Epithelial cell of proximal tubule (primary cell): Measurements from ENCODE around the gene ERF. TPM values are rescaled to one million over a fixed set of nuclear protein-coding genes. Genes with fewer than 3 reads are reported as not detected.
"Not testable (repeated sequence)": the region's sequence is repeated elsewhere in the genome, so short reads cannot be mapped to it uniquely, and the experiment has no call there.

ENCODE experiments used
- DNase-seq: peaks from one replicate; pipeline ENCODE4 v3.0.0-alpha.2; 2011; ENCODE audit warnings: low read depth
- H3K4me3 ChIP-seq: 2 replicates; pipeline ENCODE4 v1.5.1; 2011; ENCODE audit warnings: low read depth, mild to moderate bottlenecking, low read length
- total RNA-seq: library from RNA; depleted of rRNA; stranded (reverse); fragments of >200 nt; gene quantifications from 2 replicates; pipeline ENCODE4 v1.2.3, GENCODE V29; 2015
- TF ChIP-seq, protein P1 (sequence below): conservative IDR thresholded peaks from 2 replicates; pipeline ENCODE4 v1.5.1; 2012; ENCODE audit warnings: low read depth, mild to moderate bottlenecking, low read length

ERF gene
- total RNA-seq, 1 donor from 2014 or later, result 36.3 TPM

DNA sequence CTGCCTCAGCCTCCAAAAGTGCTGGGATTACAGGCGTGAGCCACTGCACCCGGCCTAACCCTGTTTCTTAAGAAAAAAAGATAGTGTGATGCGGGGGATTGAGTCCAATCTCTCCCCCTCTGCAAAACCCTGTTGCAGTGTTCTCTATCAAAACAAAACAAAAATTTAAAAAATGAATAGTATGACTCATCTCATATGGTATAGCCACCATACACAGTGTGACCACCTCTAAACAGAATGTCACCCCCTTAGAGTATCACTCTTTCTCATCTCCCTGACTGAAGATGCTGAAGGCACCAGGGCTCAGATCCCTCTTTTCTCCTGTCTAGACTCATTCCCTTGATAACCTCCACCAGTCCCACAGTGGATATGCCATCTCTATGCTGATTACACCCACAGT lies 6.8 kb upstream of the ERF start:
- TF ChIP-seq, protein P1, sequence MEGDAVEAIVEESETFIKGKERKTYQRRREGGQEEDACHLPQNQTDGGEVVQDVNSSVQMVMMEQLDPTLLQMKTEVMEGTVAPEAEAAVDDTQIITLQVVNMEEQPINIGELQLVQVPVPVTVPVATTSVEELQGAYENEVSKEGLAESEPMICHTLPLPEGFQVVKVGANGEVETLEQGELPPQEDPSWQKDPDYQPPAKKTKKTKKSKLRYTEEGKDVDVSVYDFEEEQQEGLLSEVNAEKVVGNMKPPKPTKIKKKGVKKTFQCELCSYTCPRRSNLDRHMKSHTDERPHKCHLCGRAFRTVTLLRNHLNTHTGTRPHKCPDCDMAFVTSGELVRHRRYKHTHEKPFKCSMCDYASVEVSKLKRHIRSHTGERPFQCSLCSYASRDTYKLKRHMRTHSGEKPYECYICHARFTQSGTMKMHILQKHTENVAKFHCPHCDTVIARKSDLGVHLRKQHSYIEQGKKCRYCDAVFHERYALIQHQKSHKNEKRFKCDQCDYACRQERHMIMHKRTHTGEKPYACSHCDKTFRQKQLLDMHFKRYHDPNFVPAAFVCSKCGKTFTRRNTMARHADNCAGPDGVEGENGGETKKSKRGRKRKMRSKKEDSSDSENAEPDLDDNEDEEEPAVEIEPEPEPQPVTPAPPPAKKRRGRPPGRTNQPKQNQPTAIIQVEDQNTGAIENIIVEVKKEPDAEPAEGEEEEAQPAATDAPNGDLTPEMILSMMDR, result no peak
- DNase-seq, result no peak
- no peak overlapping the region for H3K4me3 ChIP-seq

DNA sequence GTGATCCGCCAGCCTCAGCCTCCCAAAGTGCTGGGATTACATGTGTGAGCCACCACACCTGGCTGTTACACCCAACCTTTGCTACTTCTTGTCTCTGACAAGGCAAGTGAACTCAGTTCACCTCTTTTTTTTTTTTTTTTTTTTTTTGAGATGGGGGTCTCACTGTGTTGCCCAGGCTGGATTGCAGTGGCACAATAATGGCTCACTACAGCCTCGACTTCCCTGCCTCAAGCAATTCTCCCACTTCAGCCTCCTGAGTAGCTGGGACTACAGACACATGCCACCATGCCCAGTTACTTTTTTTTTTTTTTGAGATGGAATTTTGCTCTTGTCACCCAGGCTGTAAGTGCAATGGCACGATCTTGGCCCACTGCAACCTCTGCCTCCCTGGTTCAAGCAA lies 2.9 kb upstream of the ERF start:
- not testable (repeated sequence) for H3K4me3 ChIP-seq, DNase-seq

DNA sequence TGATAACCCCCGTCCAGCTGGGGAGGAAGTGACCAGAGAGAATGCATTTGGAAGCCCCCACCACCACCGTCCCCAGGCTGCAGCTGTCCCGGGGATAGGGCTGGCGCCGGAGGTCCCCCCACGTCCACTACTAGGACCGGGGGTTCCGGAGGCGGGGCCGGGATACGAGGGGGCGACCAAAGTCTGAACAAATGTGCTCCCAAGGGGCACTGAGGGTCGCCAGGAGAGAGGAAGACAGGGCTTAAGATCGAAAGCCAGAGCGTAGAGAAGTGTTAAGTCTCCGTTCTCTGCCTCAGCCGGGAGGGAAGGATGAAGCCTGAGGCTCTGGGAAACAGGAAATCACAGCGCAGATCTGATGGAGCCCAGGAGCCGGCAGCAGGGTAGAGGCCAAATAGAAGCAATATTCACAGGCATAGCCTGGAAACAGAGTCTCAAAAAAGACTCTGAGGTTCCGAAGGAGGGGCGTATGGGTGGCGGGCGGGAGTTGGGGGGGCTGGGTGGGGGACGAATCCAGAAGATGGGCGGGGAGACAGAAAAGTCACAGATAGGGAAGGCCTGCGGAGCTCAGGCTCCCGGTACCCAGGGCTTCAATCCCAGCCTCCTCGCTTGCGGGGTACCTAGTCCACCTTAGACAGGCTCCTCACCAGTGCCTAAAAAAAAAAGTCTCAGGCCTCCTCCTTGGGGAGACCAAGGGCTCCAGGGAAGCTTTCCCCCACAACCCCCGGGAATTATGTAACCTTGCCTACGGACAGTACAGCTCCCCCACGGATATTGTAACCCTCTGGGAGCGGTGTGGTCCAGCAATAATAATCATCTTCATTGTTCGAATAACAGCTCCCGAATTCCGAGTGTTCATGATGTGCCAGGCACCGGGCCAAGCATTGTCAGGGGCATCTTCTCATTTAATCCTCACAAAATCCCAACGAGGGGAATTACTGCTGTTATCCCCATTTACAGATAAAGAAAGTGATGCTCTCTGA lies 1.1 kb upstream of the ERF start:
- TF ChIP-seq, protein P1, result no peak
- no peak for DNase-seq

DNA sequence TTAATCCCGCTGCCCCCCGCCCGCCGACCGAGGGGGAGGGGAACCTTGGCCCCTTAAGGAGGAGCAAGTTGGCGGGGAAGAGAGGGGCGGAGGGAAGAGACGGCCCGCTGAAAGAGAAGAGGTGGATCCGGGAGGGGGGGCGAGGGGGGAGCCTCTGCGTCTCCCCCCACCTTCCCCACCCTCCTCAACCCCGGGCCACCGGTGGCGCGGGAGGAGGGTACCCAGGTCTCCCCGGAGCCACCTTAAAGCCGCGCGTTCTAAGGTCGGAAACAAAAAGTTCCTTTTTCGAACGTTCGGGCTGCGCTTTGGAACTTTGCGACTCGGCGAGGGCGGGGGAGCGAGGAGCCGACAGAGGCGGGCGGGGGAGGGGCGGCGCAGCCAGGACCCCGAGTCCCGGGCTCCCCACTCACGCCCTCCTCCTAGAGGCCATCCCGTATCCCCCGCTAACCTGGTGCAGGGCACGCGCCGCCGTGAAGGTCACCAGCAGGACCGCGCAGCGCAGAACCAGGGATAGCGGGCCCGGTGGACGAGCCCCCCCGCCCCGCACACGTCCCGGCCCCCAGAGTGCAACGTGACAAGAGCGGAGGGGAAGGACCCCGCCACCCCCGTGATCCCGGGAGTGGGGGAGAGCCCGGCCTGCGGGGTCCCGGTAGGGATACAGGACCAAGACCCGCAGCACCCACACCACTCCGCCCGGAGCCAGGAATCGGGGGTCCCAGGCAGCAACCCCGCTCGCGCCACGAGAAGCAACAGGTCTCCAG lies 659 bp downstream of the ERF start:
- TF ChIP-seq, protein P1, result no peak
- DNase-seq, result no peak

More for the DNA sequence above, 1.1 kb upstream of the ERF start:
- peak overlapping the region; percentile 99 for H3K4me3 ChIP-seq

DNA sequence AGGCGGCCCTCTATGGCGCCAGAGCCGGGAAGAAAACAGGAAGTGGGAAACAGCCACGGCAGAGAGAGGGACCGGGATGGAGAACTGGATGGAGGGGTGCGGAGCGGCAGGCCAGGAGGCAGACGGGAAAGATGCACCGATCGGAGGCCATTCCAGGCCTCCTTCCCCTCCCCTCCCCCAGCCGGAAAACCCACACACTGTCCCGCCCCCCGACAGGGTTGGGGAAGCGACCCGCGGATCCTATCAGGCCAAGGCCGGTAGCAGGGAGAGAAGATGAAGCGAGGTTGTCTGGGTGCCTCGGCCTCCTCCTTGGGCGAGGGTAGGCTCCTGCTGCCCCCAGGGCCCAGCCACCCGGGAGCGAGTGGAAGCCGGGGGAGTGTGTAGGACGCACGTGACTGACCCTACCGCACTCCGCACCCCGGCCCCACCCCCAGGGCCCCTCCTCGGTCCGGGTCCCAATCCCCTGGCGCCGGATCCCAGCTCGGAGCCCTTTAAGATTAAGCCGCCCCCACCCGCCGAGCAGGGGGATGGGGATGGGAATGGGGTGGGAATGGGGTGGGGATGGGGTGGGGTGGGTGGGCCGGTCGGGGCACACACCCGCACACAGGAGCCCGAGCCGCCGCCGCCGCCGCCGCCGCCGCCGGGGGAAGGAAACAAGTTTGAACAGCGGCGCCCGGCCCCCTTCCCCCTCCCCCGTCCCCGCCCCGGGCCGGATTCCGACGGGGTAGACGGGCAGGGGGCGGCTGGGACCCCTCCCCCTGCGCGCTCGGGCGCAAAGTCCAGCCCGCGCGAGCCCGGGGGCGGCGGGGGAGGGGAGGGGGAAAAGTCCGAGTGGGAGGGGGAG lies 1.5 kb downstream of the ERF start:
- DNase-seq, result no peak
- TF ChIP-seq, protein P1, result no peak
- peak overlapping the region; percentile 99 for H3K4me3 ChIP-seq

More for the DNA sequence above, 659 bp downstream of the ERF start:
- peak overlapping the region; percentile 99 for H3K4me3 ChIP-seq

DNA sequence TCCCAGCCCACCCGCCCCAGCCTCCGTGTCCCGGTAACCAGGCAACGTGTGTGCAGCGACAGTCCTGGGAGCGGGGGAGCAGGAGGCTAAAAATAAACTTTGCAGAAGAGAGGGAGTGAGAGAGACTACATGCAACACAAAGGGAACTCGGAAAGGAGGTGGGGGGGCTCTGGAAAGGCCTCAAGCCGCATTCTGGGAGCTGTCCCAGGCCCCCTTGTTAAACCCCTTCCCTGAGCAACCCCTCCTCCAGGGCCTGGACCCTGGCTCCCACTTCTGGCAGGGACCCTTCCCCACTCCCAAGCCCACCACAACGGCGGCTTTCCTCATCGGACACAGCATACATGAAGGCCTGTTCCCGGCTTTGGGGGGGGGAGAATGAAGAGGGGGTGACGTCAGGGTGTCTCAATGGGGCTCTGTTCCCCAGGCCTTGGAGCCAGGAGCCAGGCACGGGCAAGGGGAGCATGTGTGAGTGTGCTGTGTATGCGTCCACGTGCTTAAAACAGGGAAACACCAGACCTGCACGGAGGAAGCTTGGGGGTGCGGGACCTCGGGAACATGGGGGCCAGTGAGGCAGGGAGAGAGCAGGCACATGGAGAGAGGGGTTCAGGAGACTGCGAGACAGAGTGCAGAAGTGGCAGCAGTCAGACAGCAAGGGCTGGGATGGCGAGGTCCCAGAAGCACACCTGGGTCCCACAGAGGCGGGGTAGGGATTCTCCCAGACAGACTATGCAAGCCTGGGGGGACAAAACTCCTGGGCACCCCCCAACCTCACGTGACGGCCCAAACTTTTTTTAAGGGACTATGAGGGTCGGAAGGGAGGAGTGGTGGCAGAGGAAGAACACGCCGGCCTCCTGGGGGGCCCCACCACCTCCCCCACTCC lies 2.3 kb downstream of the ERF start:
- H3K4me3 ChIP-seq, result peak overlapping the region; percentile 99
- TF ChIP-seq, protein P1, result no peak
- no peak for DNase-seq
